GM21447 (cell line): ENCODE data around the gene SHROOM2.

ENCODE experiments used
- ATAC-seq: cut with Tn5 transposase; IDR thresholded peaks from one replicate; pipeline ENCODE4 v1.9.1; 2021; ENCODE audit not compliant: unreplicated experiment

SHROOM2 gene

DNA sequence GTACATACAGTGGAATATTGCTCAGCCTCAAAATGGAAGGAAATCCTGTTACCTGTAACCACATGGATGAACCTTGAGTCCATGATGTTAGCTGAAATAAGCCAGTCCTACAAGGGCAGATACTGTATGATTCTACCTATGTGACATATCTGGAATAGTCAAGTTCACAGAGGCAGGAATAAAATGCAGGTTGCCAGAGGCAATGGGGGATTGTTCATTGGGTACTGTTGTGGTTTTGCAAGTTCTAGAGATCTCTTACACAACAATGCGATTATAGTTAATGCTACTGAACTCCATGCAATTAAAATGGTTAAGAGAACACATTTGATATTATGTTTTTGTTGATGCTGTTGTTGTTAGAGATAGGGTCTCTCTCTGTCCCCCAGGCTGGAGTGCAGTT lies 74.6 kb downstream of the SHROOM2 start:
- ATAC-seq = no peak

DNA sequence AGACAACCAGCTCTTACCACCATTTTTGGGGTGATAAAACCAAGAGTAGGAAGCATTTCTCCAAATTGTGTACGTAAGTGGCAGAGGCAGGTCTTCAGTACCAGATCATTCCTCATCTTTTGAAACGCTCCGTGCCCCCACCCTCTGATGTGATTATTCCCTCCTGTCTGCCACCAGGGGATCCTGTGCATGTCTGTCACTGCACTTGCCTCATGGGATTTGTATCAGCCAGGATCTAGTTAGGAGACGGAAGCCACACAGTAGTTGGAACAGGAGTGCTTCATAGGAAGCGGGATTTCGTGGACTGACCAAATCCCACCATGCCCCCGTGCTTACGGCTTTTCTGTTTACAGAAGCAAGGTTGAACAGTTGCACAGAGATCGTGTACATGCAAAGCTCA lies 75.5 kb downstream of the SHROOM2 start:
- ATAC-seq = no peak

DNA sequence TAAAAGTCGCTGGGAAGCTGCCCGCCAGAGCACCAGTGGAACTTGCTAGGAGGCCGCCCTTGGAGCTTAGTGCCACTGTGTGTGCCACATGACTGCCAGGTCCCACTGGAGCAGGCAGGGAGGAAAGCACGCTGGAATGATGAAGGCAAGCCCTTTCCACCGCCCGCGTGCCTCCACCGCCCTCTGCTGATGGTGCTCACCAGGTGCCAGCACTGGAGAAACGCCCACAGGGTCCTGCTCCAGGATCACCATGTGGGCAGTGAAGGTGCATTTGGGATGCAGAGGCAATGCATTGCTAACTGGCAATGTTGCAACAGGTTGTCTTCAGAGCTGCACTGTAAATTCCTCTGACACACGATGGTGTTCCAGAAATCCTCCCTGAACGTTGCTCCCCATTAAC lies 76.3 kb downstream of the SHROOM2 start:
- no peak for ATAC-seq

DNA sequence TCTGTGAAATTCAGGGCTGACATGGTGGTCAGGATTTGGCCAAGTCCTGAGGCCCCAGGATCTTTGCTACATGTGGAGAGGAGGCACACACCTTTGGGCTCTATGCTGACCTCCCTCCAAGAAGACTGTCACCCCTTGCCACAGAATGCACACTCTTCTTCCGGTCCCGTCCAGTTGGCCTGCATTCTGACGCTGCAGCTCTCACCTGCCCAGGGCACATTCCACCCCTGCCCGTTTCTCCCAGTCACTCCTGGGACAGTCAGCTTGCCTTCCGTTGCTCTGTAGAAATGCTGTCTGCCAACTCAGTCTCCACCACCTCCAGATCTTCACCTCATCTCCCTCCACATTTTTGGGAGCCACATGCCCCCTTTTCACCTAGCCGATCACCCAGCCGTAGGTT lies 76.7 kb downstream of the SHROOM2 start:
- ATAC-seq = no peak

DNA sequence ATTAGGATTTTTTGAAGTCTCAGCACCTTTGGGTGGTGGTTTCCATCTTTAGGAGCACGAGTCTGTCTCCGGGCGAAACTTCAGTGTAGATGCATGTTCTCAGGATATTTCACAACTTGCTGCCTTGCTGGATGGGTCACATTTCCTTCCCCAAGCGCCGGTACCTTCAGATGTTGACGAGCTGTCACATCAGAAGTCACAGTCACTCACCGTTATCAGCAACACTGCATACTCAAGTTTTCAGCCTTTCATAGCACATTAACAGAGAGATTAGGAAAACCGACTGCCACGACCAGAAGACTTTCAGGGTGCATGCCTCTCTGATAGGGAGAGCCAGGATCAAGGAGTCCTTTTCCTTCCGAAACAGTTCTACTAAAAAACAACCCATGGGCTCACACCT lies 77.8 kb downstream of the SHROOM2 start:
- ATAC-seq = no peak

DNA sequence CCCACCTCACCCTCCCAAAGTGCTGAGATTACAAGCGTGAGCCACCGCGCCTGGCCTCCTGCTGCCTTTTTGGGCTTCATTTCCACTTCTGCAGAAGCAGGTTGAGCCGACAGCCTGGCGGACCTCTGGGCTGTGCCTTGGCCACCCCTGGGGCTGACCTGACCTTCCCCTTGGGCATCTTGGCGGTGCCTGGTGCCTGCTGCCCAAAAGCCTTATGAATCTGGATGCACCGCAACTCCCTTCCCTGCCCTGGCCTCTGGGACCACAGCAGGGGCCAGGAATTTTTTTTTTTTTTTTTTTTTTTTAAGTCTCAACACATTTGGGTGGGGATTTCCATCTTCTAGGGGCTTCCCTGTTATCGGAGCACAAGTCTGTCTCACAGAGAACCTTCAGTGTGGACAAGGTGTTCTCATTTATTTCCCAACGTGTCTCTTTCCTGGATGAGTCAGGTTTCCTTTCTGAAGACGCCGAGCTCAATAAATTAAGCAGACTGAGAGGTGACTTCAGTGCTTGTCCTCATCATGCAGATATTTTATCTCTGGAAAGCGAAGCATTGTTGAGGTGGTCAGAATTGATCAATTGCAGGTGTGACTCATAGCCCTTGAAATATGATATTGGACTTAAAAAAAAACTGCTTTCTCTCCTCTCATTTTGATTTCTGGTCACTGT lies 79.7 kb downstream of the SHROOM2 start:
- ATAC-seq = no peak

DNA sequence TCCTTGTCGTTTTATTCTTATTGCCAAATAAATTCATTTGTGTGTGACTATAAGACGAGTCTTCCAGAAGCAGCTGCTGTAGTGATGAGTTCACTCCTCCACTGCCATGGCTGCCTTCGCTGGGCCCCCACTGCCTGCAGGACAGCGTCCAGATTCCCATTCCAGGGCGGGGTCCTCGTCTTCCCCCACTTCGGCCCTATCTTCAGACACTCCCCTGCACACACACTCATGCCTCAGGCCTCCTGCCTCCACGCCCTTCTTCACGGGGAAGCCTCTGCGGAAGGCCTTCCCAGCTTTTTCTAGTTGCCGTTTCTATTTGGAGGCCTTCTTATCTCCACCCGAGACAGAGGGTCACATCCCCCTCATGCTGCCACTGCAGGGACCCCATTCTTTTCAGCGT lies 80.4 kb downstream of the SHROOM2 start:
- no peak for ATAC-seq

DNA sequence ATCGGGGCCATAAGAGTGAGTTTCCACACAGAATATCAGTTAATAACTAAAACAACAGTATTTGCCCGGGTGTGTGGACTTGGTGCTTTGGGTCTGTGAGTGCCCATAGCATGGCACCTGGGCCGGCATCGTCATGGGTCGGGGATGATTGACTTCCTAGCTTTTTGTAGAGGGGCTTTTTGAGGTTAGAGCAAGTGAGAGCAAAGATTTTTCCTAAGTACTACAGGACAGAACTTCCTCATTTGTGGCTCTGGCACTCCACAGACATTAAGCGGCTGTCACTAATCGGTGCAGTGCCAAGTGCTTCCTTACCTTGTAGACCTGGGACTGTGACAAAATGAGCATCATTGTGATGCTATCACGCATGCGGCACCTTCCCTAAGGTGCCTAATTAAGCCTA lies 81.0 kb downstream of the SHROOM2 start:
- no peak for ATAC-seq

DNA sequence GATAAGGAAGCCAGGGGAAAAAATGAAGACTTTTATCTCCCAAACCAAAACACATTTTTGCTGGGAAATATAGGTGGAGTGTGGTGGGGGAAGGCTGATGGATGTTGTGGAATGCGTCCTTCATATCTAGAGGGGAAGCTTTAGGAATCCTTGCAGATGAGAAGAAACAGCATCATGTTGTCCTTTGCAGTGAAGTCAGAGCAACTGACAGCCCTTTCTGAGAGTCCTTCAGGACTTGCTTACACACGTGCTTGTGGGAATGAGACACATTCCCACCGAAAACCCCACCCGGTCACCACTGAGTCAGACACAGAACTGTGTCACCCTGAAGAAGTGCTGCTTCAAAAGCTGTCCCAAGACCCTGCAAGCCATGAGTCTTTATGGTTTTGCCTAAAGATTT lies 81.5 kb downstream of the SHROOM2 start:
- no peak for ATAC-seq

DNA sequence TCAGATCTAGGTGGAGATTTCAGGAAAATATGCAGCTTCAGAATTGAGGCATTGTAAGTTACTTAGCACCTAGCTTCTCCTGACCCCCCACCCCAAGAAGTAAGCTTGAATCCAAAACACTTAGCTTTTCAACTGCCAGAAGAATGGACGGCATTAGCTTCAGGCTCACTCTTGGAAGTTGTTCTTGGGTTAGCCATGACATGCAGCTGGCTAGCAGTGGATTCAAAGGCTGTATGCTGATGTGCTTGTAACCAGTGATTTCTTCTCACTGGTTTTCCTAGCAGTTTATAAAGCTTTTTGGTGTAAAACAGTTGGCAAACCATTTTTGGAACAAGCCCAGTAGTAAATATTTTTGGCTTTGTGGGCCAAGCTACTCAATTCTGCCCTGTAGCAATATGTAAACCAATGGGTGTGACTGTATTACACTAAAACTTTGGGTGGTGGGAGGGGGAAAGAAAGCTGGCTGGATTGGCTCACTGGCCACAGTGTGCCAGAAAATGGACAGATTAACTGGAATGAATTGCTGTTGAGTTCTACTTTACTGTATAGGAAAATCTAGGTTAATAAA lies 85.6 kb downstream of the SHROOM2 start:
- ATAC-seq = no peak

DNA sequence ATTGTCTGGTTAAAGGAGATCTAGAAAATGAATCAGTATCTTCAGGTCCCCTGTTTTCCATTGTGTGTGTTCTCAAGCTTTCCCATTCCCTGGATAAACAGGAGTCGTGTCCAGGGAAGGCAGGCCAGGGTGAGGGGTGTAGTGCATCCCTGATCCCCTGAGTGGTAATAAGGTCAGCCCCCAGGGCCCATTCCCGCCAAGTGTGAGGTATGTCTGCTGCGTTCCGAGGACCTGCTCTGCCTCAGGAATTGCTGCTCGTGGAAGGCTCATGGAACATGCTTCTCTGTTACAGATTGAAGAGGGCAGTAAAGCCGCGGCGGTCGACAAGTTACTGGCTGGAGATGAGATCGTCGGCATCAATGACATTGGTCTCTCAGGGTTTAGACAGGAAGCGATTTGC lies 87.1 kb downstream of the SHROOM2 start:
- ATAC-seq = no peak

DNA sequence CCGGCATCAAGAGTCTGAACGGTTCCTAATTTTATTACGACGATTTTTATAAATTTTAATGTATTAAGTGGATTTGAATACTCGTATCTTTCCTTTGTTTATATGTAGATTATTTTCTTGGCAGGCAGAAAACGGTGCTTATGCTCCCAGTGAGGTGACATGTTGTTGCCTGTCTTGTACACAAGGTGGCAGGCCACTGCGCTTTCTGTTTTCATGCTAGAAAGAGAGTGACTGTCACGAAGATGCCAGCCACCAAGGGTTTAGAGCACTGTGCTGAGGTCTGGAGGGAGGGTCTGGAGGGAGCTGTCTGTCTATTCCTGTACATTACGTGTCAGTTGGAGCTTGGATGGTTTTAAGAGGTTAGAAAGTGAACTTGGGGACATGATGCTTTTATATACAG lies 87.7 kb downstream of the SHROOM2 start:
- peak; percentile 53 for ATAC-seq

DNA sequence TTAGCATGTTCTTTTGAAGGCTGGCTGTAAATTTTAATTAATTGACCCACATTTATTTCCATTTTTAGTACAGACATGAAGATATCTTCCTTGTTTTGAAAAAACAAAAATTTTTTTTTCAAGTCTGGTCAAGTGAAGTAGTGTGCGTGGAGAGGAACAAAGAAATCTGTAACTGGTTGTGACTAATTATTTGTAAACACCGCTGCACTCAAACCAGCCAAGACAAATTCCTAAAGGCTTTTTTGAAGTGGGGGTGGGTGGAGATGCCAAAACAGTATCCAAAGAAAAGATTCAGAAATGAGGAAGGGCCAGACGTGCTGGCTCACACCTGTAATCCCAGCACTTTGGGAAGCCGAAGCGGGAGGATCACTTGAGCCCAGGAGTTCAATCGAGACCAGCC lies 88.3 kb downstream of the SHROOM2 start:
- ATAC-seq = no peak

DNA sequence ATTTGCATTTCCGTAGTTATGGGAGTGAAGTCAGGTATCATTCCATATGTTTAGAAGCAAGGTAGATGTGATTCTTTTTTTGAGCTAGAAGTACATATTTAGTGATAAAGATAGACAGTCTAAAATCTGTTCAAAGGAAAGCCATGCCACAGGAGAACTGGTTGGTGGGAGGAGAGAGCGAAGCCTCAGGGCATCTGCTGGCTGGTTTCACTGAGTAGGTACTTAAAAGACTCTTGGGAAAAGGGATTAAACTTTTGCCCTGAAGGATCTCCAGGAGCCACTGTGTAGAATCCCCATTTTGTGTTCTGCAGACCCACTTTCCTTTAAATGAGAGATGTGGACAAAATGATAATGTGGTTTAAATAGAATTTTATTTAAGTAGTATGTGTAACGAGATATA lies 89.6 kb downstream of the SHROOM2 start:
- no peak for ATAC-seq

DNA sequence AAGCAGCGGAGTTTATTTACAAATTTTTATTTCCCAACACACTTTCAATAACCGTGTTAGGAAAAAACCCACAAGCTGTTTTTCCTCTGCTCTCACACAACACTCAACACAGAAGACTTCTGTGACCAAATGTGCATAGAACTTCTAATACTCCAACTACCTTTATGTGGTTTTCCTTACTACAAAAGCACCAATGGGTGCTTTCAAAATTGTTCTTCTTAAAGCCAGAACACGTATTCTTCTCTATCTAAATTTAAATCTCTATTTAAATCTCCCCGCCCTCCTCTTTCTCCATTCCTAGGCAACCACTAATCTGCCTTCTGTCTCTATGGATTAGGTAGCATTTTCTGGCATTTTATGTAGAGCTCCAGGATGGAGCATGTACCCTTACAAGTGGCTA lies 90.0 kb downstream of the SHROOM2 start:
- ATAC-seq = no peak

DNA sequence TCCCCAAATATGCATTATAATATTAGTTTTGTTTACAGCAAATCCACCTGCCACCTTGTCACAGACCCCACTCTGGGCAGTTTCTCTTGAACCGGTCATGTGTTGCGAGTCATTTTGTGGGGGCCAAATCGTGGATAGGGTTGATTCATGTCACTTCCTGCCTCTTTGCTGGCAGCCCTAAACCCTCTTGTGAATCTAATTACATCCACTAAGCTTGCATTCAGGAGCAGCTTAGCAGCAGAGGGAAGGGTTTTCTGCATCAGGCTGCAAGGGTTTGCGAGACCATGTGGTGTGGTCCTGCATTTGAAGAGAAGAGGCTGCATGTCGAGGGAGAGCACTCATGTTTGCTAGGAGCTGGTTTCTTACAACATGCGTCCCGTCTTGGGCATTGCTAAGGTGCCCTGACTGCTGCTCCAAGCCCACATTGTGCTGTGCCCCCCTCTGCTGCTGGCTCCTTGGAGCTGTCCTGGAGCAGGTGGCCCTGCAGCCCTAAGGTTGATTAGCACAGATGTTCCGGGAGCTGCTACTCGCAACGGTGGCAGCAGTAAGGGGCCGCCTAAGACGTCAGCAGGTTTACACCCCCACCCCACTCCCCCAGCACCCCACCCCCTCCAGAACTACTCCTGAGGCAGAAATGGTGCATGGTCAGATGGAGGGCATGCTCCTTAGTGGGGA lies 92.1 kb downstream of the SHROOM2 start:
- no peak for ATAC-seq

DNA sequence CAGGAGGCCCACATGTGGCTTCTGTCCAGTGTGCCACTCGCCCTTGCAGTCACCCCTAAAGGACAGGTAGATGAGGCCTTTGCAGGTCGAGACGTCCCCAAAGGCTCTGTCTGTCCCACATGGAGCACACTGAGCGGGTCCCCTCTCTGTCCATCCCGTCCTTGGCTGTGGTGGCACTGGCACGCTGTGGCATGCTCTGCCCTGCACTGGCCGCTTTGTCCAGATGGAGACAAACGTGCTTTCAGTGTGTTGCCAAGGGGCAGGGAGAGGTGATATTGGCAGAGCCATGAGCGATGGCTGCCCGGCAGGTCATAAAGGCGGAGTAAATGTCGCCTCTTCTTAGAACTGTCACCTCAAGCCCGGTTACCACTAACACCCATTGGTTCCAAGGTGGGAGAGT lies 94.0 kb downstream of the SHROOM2 start:
- no peak for ATAC-seq

DNA sequence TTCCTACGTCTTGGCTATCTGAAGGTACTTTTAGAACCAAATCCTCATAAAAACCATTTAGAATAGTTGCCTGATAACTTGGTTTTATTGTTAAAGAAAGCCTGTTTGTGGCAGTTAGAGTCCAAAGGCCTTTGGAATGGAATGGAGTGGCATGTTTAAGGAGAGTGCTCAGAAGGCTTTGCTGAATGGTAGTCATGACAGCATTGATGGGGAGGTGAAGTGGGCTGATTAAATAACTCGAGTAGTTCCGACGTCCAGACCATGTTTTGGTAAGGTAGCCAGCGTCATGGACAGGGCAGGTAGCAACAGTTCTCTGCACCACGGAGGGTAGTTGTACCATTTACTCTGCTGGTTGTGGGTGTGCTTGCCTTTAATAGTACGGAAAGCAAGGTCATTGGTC lies 94.6 kb downstream of the SHROOM2 start:
- no peak for ATAC-seq

DNA sequence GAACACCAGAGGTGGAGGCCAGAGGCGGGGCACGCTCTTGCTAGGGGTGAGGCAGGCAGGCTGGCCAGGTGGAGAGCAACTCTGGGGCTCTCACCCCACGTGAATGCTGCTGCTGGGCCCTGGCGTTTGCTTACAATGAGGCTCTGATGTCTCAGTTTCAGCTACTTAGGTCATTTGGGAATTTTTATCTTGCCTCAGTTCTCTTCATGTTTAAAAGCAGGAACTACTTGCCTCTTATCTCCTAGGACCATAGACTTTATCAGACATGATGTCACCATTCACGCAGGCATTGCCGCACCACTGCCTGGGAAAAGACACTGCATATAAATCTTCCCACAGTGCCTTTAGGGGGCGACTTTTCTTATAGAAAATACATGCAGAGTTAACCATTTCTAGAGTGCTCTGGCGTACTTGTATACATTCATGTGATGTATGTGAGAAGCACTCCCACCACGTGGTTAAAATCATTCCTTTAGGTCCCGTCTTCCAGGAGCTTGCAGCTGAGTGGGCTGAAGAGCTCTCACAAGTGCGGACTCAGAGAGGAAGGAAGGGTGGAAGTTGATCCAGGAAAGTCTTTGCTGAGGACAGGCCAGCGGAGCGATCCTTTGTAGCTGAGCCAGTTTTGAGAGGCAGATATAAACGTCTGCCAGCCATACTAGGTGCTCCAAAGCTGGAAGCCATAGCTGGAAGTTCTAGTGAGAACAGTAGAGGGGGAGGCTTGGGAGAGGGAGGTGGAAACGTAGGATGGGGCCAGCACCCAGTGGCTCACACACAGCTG lies 96.6 kb downstream of the SHROOM2 start:
- ATAC-seq = no peak

DNA sequence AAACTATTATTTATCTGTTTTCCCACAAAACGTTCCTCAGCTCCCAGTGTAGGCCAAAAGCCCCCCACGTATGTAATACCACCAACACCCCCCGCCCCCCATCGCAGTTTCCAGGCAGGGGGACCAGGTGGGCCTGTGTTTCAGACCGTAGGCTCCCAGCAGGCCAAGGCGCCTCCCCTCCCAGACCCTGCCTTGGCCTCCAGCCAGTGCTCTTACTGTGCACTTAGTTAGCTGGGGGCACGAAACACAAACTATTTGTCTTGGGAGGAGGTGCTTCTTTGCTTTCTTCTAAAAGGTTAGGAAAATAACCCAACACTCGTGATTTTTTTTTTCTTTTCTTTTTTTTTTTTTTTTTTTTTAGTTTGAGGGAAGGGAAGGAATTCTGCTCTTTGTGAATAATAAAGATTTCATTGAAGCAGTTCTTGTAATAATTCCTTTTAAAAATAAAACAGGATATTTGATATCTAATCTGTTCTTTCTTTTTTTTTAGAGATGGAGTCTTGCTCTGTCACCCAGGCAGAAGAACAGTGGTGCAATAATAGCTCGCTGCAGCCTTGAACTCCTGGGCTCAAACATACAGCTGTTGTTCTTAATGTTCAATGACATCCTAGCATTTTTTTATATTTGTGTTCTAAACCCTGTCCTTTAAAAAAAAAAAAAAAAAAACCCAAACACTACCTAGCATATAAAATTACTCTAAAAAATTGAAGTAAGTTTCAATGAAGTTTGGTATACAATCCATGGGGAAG lies 98.0 kb downstream of the SHROOM2 start:
- ATAC-seq = no peak

DNA sequence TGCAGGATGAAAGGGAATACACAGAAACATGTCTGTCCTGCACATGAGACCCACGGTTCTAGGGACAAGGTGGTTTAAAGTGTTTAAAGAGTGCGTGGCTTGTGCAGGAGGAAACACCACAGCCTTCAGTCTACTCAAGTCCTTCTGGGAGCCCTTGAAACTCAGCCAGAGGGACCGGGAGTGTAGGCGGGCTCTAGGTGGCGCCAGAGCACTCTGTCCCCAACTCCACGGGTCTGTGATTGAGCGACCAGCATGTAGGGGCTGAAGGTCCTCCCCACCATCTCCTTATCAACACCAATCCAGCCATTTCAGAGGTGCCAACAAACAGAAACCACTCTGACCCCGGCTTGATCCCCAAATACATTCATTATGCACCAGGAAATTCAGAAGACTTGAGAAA lies 98.9 kb downstream of the SHROOM2 start:
- ATAC-seq = no peak
